Uterus (tissue), 2 donors: ENCODE data around the gene TSPAN33.

Experiments used
- CTCF ChIP-seq, 4 experiments: fragments of 200-600 bp in 2 of 4; fragments of 450-650 bp in 2 of 4; sonication (generic) in 2 of 4; IDR thresholded peaks; one replicate each; pipeline ENCODE4 v1.5.1; 2016 to 2019; ENCODE audit warnings: antibody characterized with exemption in 4 of 4, mild to moderate bottlenecking in 2 of 4, moderate library complexity in 1 of 4
- POLR2A ChIP-seq, 2 donors: fragments of 450-650 bp; IDR thresholded peaks; one replicate each; pipeline ENCODE4 v1.6.1; 2016; ENCODE audit warnings: antibody characterized with exemption in 2 of 2, mild to moderate bottlenecking in 1 of 2, moderate library complexity in 1 of 2

- TF ChIP-seq POLR2A (IDR thresholded peaks at IDR 0.05) (no peak), CTCF (IDR thresholded peaks at IDR 0.05) (no peak)
Observed at GRCh38 chr7:129191272-129191671, 46.8 kb downstream of the TSPAN33 start.
